Sigmoid colon (tissue), 7 donors: ENCODE data around the gene PLEKHM2. TPM values are rescaled to one million over a fixed set of nuclear protein-coding genes. Genes with fewer than 3 reads are reported as not detected.

Source experiments
- DNase-seq: peaks from one replicate; pipeline ENCODE4 v3.0.0-alpha.2; 2019
- H3K27ac ChIP-seq, 4 donors: fragments of 200-600 bp; sonication (generic); one replicate each; pipeline ENCODE4 v1.5.1; 2016 to 2019; ENCODE audit warnings: mild to moderate bottlenecking in 1 of 4
- H3K27me3 ChIP-seq, 3 donors: fragments of 200-600 bp; sonication (generic); one replicate each; pipeline ENCODE4 v1.5.1; 2019; ENCODE audit warnings: mild to moderate bottlenecking in 1 of 3
- H3K36me3 ChIP-seq, 4 donors: fragments of 200-600 bp; sonication (generic); one replicate each; pipeline ENCODE4 v1.5.1; 2016 to 2019
- H3K4me1 ChIP-seq, 4 donors: fragments of 200-600 bp; sonication (generic); one replicate each; pipeline ENCODE4 v1.5.1; 2017 to 2019
- H3K4me3 ChIP-seq, 4 donors: fragments of 200-600 bp; sonication (generic); one replicate each; pipeline ENCODE4 v1.5.1; 2017 to 2019; ENCODE audit warnings: mild to moderate bottlenecking in 2 of 4, moderate library complexity in 1 of 4
- H3K9me3 ChIP-seq, 4 donors: fragments of 200-600 bp in 3 of 4; sonication (generic) in 3 of 4; one replicate each; pipeline versions ENCODE4 v1.5.1 to v1.6.1; 2013 to 2019
- CTCF ChIP-seq, 4 experiments: fragments of 450-650 bp in 3 of 4; fragments of 200-600 bp in 1 of 4; IDR thresholded peaks; one replicate each; pipeline ENCODE4 v1.5.1; 2016 to 2019; ENCODE audit warnings: antibody characterized with exemption in 4 of 4, mild to moderate bottlenecking in 3 of 4, moderate library complexity in 2 of 4
- EP300 ChIP-seq, 4 donors: sonication (generic); formaldehyde crosslinking; IDR thresholded peaks; one replicate each; pipeline ENCODE4 v1.6.1; 2017; ENCODE audit warnings: antibody characterized with exemption in 4 of 4
- POLR2A ChIP-seq, 2 donors: fragments of 450-650 bp; IDR thresholded peaks; one replicate each; pipeline ENCODE4 v1.6.1; 2016; ENCODE audit warnings: antibody characterized with exemption in 2 of 2, mild to moderate bottlenecking in 2 of 2, moderate library complexity in 2 of 2
- POLR2AphosphoS5 ChIP-seq, 4 donors: sonication (generic); formaldehyde crosslinking; IDR thresholded peaks; one replicate each; pipeline ENCODE4 v1.6.1; 2017; ENCODE audit warnings: antibody characterized with exemption in 4 of 4
- WGBS, 2 donors: extraction: QIAGEN DNeasy Blood & Tissue Kit; methylation state at CpG; one replicate each; pipeline ENCODE4 v1.1.7; 2013; 5-methylcytosine and 5-hydroxymethylcytosine counted together
- intact Hi-C: fragments of 100-400 bp; cut with DNase I; formaldehyde crosslinking; loops from one replicate; pipeline ENCODE4 v1.15.1; 2023
- polyA plus RNA-seq, 3 donors: library from polyadenylated mRNA; stranded (reverse); fragments of 200-250 nt; gene quantifications; one replicate each; pipeline ENCODE4 v1.2.3, GENCODE V29; 2013
- total RNA-seq, 4 donors: library from RNA; depleted of rRNA; stranded (reverse); fragments of >200 nt; gene quantifications; one replicate each; pipeline ENCODE4 v1.1.0, GENCODE V29; 2016
- donor health status: healthy with polysubstance abuse.
- donor health status: Bipolar disorder and iron deficiency.
- donor health status: healthy.

PLEKHM2 gene
- total and polyA plus RNA-seq, 7 donors, result 19.8 to 49.6 (median 28.9) TPM

- DNase-seq, result no peak
- H3K4me1 ChIP-seq, result peaks cover 0 to 5% (median 0%) of the 10 kb centered on the region in 4 donors
- TF ChIP-seq POLR2AphosphoS5 (IDR thresholded peaks at IDR 0.05) (no peak), EP300 (IDR thresholded peaks at IDR 0.05) (no peak), CTCF (IDR thresholded peaks at IDR 0.05) (no peak), POLR2A (IDR thresholded peaks at IDR 0.05) (no peak)
- 90% methylated on average over 30 of the region's 30 CpGs for whole genome bisulfite sequencing, 2 donors
- H3K36me3 ChIP-seq, result no peaks in the 10 kb centered on the region
- H3K9me3 ChIP-seq, result no peaks in the 10 kb centered on the region
- no peak overlapping the region for H3K4me3 ChIP-seq
- no peak overlapping the region for H3K27ac ChIP-seq
- intact Hi-C loops, result loop anchor here (5.0 kb wide), 1 partner anchor 147 kb away; no protein-coding TSS in a partner anchor
- H3K27me3 ChIP-seq, result no peaks in the 10 kb centered on the region
These were observed 60.1 kb downstream of the PLEKHM2 start for GRCh38 chr1:15744122-15744679.

GRCh38 chr1:15747378-15747777 is 63.3 kb downstream of the PLEKHM2 start:
- Histone ChIP-seq H3K27me3 (no peaks in the 10 kb centered on the region), H3K9me3 (no peaks in the 10 kb centered on the region), H3K4me1 (no peaks in the 10 kb centered on the region), H3K4me3 (no peak overlapping the region), H3K27ac (no peak overlapping the region), H3K36me3 (no peaks in the 10 kb centered on the region)
- intact Hi-C loops, result no loop called here
- DNase-seq, result no peak
- 76% methylated on average over 8 of the region's 8 CpGs for WGBS, 2 donors
- TF ChIP-seq POLR2AphosphoS5 (IDR thresholded peaks at IDR 0.05), result no peak
- no peak for TF ChIP-seq EP300 (IDR thresholded peaks at IDR 0.05)
- TF ChIP-seq POLR2A (IDR thresholded peaks at IDR 0.05), result no peak
- TF ChIP-seq CTCF (IDR thresholded peaks at IDR 0.05), result no peak

GRCh38 chr1:15748264-15748663 is 64.1 kb downstream of the PLEKHM2 start:
- H3K4me3 ChIP-seq, result no peak overlapping the region
- WGBS, 2 donors, result 94 to 96% methylated on average over 5 of the region's 5 CpGs
- intact Hi-C loops, result no loop called here
- H3K36me3 ChIP-seq, result no peaks in the 10 kb centered on the region
- H3K27me3 ChIP-seq, result no peaks in the 10 kb centered on the region
- no peaks in the 10 kb centered on the region for H3K4me1 ChIP-seq
- TF ChIP-seq EP300 (IDR thresholded peaks at IDR 0.05) (no peak), CTCF (IDR thresholded peaks at IDR 0.05) (no peak), POLR2AphosphoS5 (IDR thresholded peaks at IDR 0.05) (no peak), POLR2A (IDR thresholded peaks at IDR 0.05) (no peak)
- DNase-seq, result no peak
- no peaks in the 10 kb centered on the region for H3K9me3 ChIP-seq
- no peak overlapping the region for H3K27ac ChIP-seq

GRCh38 chr1:15748690-15749398 is 64.7 kb downstream of the PLEKHM2 start:
- Histone ChIP-seq H3K27ac (no peak overlapping the region), H3K27me3 (no peaks in the 10 kb centered on the region), H3K4me1 (no peaks in the 10 kb centered on the region), H3K4me3 (no peak overlapping the region), H3K9me3 (no peaks in the 10 kb centered on the region), H3K36me3 (no peaks in the 10 kb centered on the region)
- no peak for DNase-seq
- intact Hi-C loops, result no loop called here
- 91 to 93% methylated on average over 10 of the region's 10 CpGs for WGBS, 2 donors
- TF ChIP-seq POLR2A (IDR thresholded peaks at IDR 0.05) (no peak), EP300 (IDR thresholded peaks at IDR 0.05) (no peak), POLR2AphosphoS5 (IDR thresholded peaks at IDR 0.05) (no peak), CTCF (IDR thresholded peaks at IDR 0.05) (no peak)
